HG02623 (cell line): ENCODE measurements around the gene DTX4.
A peak's percentile ranks its signal among the peaks of the same experiment; 100 is the strongest.

Experiments used
- ATAC-seq: cut with Tn5 transposase; IDR thresholded peaks from one replicate; pipeline ENCODE4 v1.9.1; 2021; ENCODE audit warnings: moderate library complexity; ENCODE audit not compliant: unreplicated experiment

DTX4 gene

GRCh38 chr11:59216641-59217564, 45.0 kb downstream of the DTX4 start:
- ATAC-seq = peak; percentile 80

GRCh38 chr11:59218319-59218718, 46.4 kb downstream of the DTX4 start:
- no peak for ATAC-seq

- no peak for ATAC-seq
Observed at GRCh38 chr11:59218893-59219292, 47.0 kb downstream of the DTX4 start.

GRCh38 chr11:59219836-59220235, 47.9 kb downstream of the DTX4 start:
- no peak for ATAC-seq

GRCh38 chr11:59221441-59221840, 49.5 kb downstream of the DTX4 start:
- no peak for ATAC-seq

- no peak for ATAC-seq
Observed at GRCh38 chr11:59222464-59223060, 50.6 kb downstream of the DTX4 start.

GRCh38 chr11:59223177-59223576, 51.2 kb downstream of the DTX4 start:
- ATAC-seq = no peak

GRCh38 chr11:59223611-59224010, 51.7 kb downstream of the DTX4 start:
- ATAC-seq = no peak

GRCh38 chr11:59224351-59224928, 52.5 kb downstream of the DTX4 start:
- peak; percentile 37 for ATAC-seq

GRCh38 chr11:59225017-59225416, 53.1 kb downstream of the DTX4 start:
- peak; percentile 65 for ATAC-seq

- ATAC-seq = no peak
Observed at GRCh38 chr11:59226396-59226795, 54.5 kb downstream of the DTX4 start.

GRCh38 chr11:59240322-59240721, 68.4 kb downstream of the DTX4 start:
- no peak for ATAC-seq

GRCh38 chr11:59243633-59244032, 71.7 kb downstream of the DTX4 start:
- ATAC-seq = no peak

GRCh38 chr11:59247531-59248227, 75.7 kb downstream of the DTX4 start:
- ATAC-seq = no peak

GRCh38 chr11:59249535-59249934, 77.6 kb downstream of the DTX4 start:
- no peak for ATAC-seq

- no peak for ATAC-seq
Observed at GRCh38 chr11:59253001-59253400, 81.1 kb downstream of the DTX4 start.

GRCh38 chr11:59254286-59254685, 82.4 kb downstream of the DTX4 start:
- ATAC-seq = no peak

- ATAC-seq = no peak
Observed at GRCh38 chr11:59255281-59255680, 83.3 kb downstream of the DTX4 start.
